ENCODE data around the gene KHDRBS2.

- TF ChIP-seq CTCF (IDR thresholded peaks at IDR 0.05; ENCODE audit: insufficient read depth, low read length, poor library complexity, severe bottlenecking) (no peak), EZH2phosphoT487 (conservative IDR thresholded peaks at IDR 0.05; ENCODE audit: low read length) (no peak)
Observed at GRCh38 chr6:62229231-62229630, 56.8 kb downstream of the KHDRBS2 start.
